HUES64 (cell line): ENCODE results near the gene MAPKBP1. TPM values are rescaled to one million over a fixed set of nuclear protein-coding genes. Genes with fewer than 3 reads are reported as not detected.
"Not testable (repeated sequence)": the region's sequence is repeated elsewhere in the genome, so short reads cannot be mapped to it uniquely, and the experiment has no call there.

Experiments used
- H3K27ac ChIP-seq: 2 replicates; pipeline ENCODE4 v1.7.0; 2013; ENCODE audit warnings: low read depth, low read length, inconsistent platforms
- H3K27me3 ChIP-seq: 2 replicates; pipeline ENCODE4 v1.6.1; 2013; ENCODE audit warnings: mild to moderate bottlenecking, low read length; ENCODE audit not compliant: insufficient read depth
- H3K36me3 ChIP-seq: 2 replicates; pipeline ENCODE4 v1.6.1; 2013; ENCODE audit warnings: mild to moderate bottlenecking, low read length; ENCODE audit not compliant: insufficient read depth
- H3K4me1 ChIP-seq: 2 replicates; pipeline ENCODE4 v1.6.1; 2013; ENCODE audit warnings: mild to moderate bottlenecking, low read length, moderate library complexity; ENCODE audit not compliant: insufficient read depth
- H3K4me3 ChIP-seq: 2 replicates; pipeline ENCODE4 v1.5.1; 2013; ENCODE audit warnings: mild to moderate bottlenecking, low read length, moderate library complexity
- H3K9ac ChIP-seq: 2 replicates; pipeline ENCODE4 v1.6.1; 2013; ENCODE audit warnings: mild to moderate bottlenecking, low read depth, low read length
- H3K9me3 ChIP-seq: 2 replicates; pipeline ENCODE4 v1.6.1; 2013; ENCODE audit warnings: low read depth, low read length; ENCODE audit not compliant: insufficient read depth
- WGBS: fragments of 150-250, 120-280 bp; methylation state at CpG from one replicate; pipeline ENCODE4 v1.1.7; 2013; ENCODE audit warnings: missing lambda C conversion rate; 5-methylcytosine and 5-hydroxymethylcytosine counted together
- polyA plus RNA-seq, 2 experiments: library from polyadenylated mRNA; stranded (reverse); fragments of 50-300 nt; gene quantifications; one replicate each; pipeline ENCODE4 v1.2.3, GENCODE V29; 2013

MAPKBP1 gene, protein sequence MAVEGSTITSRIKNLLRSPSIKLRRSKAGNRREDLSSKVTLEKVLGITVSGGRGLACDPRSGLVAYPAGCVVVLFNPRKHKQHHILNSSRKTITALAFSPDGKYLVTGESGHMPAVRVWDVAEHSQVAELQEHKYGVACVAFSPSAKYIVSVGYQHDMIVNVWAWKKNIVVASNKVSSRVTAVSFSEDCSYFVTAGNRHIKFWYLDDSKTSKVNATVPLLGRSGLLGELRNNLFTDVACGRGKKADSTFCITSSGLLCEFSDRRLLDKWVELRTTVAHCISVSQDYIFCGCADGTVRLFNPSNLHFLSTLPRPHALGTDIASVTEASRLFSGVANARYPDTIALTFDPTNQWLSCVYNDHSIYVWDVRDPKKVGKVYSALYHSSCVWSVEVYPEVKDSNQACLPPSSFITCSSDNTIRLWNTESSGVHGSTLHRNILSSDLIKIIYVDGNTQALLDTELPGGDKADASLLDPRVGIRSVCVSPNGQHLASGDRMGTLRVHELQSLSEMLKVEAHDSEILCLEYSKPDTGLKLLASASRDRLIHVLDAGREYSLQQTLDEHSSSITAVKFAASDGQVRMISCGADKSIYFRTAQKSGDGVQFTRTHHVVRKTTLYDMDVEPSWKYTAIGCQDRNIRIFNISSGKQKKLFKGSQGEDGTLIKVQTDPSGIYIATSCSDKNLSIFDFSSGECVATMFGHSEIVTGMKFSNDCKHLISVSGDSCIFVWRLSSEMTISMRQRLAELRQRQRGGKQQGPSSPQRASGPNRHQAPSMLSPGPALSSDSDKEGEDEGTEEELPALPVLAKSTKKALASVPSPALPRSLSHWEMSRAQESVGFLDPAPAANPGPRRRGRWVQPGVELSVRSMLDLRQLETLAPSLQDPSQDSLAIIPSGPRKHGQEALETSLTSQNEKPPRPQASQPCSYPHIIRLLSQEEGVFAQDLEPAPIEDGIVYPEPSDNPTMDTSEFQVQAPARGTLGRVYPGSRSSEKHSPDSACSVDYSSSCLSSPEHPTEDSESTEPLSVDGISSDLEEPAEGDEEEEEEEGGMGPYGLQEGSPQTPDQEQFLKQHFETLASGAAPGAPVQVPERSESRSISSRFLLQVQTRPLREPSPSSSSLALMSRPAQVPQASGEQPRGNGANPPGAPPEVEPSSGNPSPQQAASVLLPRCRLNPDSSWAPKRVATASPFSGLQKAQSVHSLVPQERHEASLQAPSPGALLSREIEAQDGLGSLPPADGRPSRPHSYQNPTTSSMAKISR (N-terminal part only)
- polyA plus RNA-seq (2013, experiment 1 of 2): 5.9 TPM
- 7.7 TPM for polyA plus RNA-seq (2013, experiment 2 of 2)

DNA sequence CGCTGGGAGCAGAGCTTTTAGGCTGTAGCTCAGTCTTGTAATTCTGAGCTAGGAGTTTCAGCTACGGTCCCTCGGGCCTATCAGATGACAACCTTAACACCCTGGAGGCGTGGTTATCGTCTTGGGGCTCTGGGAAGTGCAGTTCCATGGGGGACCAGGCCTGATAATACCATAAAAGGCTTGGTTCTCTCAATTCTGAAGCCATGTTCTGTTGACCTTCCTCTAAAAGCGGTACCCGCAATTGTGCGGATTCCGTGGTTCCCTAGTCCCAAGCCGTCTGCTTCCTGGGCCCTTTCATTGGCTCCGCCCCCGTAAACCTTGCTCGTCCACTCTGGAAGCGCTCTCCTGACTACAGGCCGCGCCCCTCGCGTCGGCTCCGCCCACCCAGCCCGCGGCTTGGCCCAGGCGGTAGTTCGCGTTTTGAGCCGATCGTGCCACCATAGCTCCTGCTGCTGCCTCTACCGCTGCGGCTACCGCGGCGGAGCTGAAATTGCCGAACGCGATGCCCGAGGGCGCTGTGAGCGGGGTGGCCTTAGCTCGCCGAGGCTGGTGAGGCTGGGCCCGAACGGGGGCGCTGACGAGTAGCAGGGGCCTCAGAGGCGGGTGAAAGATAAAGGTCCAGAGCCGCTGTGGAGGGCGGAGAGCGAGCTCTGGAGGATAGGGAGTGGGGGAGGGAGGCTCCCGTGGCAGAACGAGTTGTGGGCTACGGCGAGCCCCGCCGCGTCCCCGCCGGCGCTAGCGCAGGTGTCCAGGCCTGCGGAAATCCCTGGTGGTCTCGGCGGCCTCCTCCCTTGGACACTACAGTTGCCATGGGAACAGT is at the start of gene MAPKBP1:
Gene MAPKBP1 (plus strand): TSS at position 423 of the 820 bp plus-strand sequence. CDS start 792 bp downstream, outside the sequence.
- under 1% methylated on average over 62 of the region's 62 CpGs for WGBS
- peaks cover 33% of the 10 kb centered on the region for H3K4me1 ChIP-seq
- H3K36me3 ChIP-seq: peaks cover 5% of the 10 kb centered on the region; the same call in 1 of the 2 replicates
- H3K4me3 ChIP-seq: peak within 1 kb of the TSS; percentile 72
- no peaks in the 10 kb centered on the region for H3K9me3 ChIP-seq
- peak within 1 kb of the TSS; percentile 92 for H3K27ac ChIP-seq
- H3K9ac ChIP-seq: peak within 1 kb of the TSS; percentile 78
- H3K27me3 ChIP-seq: no peaks in the 10 kb centered on the region

DNA sequence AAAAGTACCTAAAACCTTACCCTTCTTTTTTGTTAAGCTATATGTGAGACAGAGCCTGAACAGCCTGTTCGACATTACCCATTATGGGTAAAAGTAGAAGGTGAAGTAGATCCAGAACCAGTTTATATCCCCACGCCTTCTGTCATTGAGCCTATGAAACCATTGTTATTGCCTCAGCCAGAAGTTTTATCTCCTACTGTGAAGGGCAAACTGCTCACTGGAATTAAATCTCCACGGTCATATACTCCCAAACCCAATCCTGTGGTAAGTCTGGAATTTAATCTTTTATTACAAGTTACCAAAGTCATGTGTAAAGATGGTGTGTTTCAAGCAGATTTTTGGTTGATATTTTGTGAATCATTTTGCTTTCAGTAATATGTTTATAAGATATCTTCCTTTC is 47.1 kb upstream of the MAPKBP1 start:
- Histone ChIP-seq H3K9ac (no peak overlapping the region), H3K27ac (no peak overlapping the region), H3K27me3 (no peaks in the 10 kb centered on the region), H3K9me3 (no peaks in the 10 kb centered on the region), H3K4me3 (no peak overlapping the region), H3K36me3 (peaks cover 38% of the 10 kb centered on the region), H3K4me1 (no peaks in the 10 kb centered on the region)
- WGBS: 94% methylated on average over 2 of the region's 3 CpGs

GRCh38 chr15:41728061-41728460 is 46.2 kb upstream of the MAPKBP1 start:
- peaks cover 38% of the 10 kb centered on the region for H3K36me3 ChIP-seq
- not testable (repeated sequence) for H3K27me3 ChIP-seq, H3K9me3 ChIP-seq, H3K27ac ChIP-seq, H3K4me1 ChIP-seq, H3K9ac ChIP-seq, H3K4me3 ChIP-seq
- WGBS: 97% methylated on average over 11 of the region's 11 CpGs

DNA sequence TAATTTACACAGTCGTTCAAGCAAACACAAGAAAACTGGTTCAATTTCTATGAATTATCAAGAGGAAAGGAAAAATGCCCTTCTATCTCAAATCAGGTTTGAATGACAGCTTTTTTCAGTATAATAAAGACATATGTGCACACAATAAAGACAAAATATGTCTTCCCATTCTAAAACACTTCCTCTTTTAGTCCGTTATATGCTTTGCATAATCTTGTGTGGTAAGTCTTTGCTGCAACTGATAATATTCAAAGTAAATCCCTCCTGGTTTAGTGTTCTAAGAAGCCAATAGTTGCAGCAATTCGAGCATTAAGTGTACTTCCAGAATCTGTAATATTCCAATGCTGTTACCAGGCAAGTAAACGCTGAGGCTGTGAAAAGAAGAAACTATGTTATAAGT is 43.7 kb upstream of the MAPKBP1 start:
- Histone ChIP-seq H3K9me3 (no peaks in the 10 kb centered on the region), H3K27ac (no peak overlapping the region), H3K4me3 (no peak overlapping the region), H3K4me1 (no peaks in the 10 kb centered on the region), H3K36me3 (peaks cover 60% of the 10 kb centered on the region), H3K9ac (no peak overlapping the region), H3K27me3 (no peaks in the 10 kb centered on the region)
- over 99% methylated on average over 4 of the region's 4 CpGs for WGBS

DNA sequence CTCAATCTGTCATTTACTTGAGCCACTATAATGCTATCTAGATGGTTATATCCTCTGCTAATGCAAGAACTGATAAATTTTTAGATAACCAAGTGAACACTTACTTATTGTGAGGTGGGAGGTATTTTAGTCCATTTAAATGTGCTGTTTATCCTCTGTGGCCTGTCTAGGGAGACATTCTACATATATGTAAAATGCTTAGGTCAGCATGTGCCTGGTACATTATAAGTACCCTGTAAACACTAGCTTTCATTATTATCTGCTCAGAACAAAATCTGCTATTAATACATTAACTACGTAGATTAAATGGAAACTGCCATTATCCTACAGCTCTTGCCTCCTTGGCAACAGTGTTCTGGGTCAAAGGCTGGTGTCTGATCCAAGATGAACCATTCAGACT is 41.8 kb upstream of the MAPKBP1 start:
- Histone ChIP-seq H3K4me1 (no peaks in the 10 kb centered on the region), H3K36me3 (peaks cover 76% of the 10 kb centered on the region)
- 100% methylated on average over 1 of the region's 1 CpG for WGBS

GRCh38 chr15:41734079-41734478 is 40.2 kb upstream of the MAPKBP1 start:
- Histone ChIP-seq H3K4me1 (no peaks in the 10 kb centered on the region), H3K36me3 (peaks cover 80% of the 10 kb centered on the region), H3K27ac (no peak overlapping the region), H3K4me3 (no peak overlapping the region), H3K9me3 (no peaks in the 10 kb centered on the region), H3K27me3 (no peaks in the 10 kb centered on the region), H3K9ac (no peak overlapping the region)
- 99% methylated on average over 4 of the region's 4 CpGs for WGBS

More for the DNA sequence above, 41.8 kb upstream of the MAPKBP1 start:
- no peak overlapping the region for H3K27ac ChIP-seq
- no peak overlapping the region for H3K9ac ChIP-seq
- H3K27me3 ChIP-seq: no peaks in the 10 kb centered on the region
- no peaks in the 10 kb centered on the region for H3K9me3 ChIP-seq
- H3K4me3 ChIP-seq: no peak overlapping the region

DNA sequence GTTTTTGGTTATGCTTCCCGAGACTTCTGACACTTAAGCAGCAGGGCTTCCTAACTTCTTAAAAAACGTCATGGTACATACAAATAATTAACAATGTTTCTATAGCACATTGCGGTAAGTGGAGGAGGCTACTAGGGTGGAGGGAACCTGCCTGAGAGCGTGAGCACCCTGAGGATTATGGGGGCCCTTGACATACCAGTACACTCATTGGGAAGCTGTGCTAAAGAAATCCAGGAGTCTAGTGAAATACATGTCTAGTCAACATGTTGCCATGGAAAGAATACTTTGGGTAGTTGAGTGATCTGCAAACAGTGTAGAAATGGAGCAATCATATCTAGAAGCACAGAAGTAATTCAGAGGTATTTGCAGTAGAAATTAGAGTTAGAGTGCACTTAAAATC is 39.2 kb upstream of the MAPKBP1 start:
- H3K4me3 ChIP-seq: no peak overlapping the region
- H3K4me1 ChIP-seq: no peaks in the 10 kb centered on the region
- no peak overlapping the region for H3K9ac ChIP-seq
- H3K27me3 ChIP-seq: no peaks in the 10 kb centered on the region
- H3K27ac ChIP-seq: no peak overlapping the region
- H3K36me3 ChIP-seq: peaks cover 84% of the 10 kb centered on the region
- 92% methylated on average over 4 of the region's 4 CpGs for WGBS
- no peaks in the 10 kb centered on the region for H3K9me3 ChIP-seq

- 95% methylated on average over 10 of the region's 10 CpGs for WGBS
- not testable (repeated sequence) for H3K27ac ChIP-seq, H3K4me1 ChIP-seq, H3K9me3 ChIP-seq, H3K9ac ChIP-seq, H3K27me3 ChIP-seq, H3K4me3 ChIP-seq
- H3K36me3 ChIP-seq: peaks cover 81% of the 10 kb centered on the region
Measured at GRCh38 chr15:41735492-41735891, 38.8 kb upstream of the MAPKBP1 start.

DNA sequence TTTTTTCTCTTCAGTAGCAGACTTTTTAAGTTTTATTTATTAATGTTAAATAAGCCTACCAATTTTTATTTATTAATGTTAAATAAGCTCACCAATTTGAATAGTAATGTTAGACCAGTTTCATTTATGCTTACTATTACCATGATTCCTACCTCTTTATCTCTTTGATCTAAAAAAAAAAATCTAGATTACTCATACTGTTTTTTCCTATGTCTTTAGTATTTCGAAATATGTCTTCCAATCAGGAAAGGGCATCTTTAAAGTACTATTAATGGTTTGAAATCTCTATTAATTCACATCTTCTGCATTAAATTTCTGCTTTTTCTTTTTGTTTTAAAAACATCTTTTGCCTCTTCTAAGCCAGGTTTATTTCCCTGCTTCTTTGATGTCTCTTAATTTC is 27.5 kb upstream of the MAPKBP1 start:
- Histone ChIP-seq H3K9me3 (no peaks in the 10 kb centered on the region), H3K36me3 (peaks cover 58% of the 10 kb centered on the region), H3K27me3 (no peaks in the 10 kb centered on the region), H3K27ac (no peak overlapping the region), H3K4me1 (no peaks in the 10 kb centered on the region), H3K4me3 (no peak overlapping the region), H3K9ac (no peak overlapping the region)
- whole genome bisulfite sequencing: no CpG with 5 or more reads among the region's 1 CpG

- H3K27ac ChIP-seq: no peak overlapping the region
- no peaks in the 10 kb centered on the region for H3K4me1 ChIP-seq
- no peaks in the 10 kb centered on the region for H3K27me3 ChIP-seq
- peaks cover 74% of the 10 kb centered on the region for H3K36me3 ChIP-seq
- H3K9ac ChIP-seq: no peak overlapping the region
- H3K4me3 ChIP-seq: no peak overlapping the region
- H3K9me3 ChIP-seq: no peaks in the 10 kb centered on the region
- WGBS: 92% methylated on average over 1 of the region's 2 CpGs
Measured at GRCh38 chr15:41756198-41756597, 18.1 kb upstream of the MAPKBP1 start.
